GM21723 (cell line): ENCODE measurements around the gene FIBIN.
"Not testable (repeated sequence)": the region's sequence is repeated elsewhere in the genome, so short reads cannot be mapped to it uniquely, and the experiment has no call there.

Experiments
- ATAC-seq: cut with Tn5 transposase; IDR thresholded peaks from one replicate; pipeline ENCODE4 v1.9.1; 2021; ENCODE audit warnings: mild to moderate bottlenecking, moderate library complexity; ENCODE audit not compliant: unreplicated experiment

The FIBIN gene

GRCh38 chr11:26976389-26976788, 17.5 kb upstream of the FIBIN start:
- no peak for ATAC-seq

GRCh38 chr11:26977209-26977608, 16.7 kb upstream of the FIBIN start:
- ATAC-seq = not testable (repeated sequence)

- no peak for ATAC-seq
Observed at GRCh38 chr11:26983645-26984044, 10.3 kb upstream of the FIBIN start.

GRCh38 chr11:26985470-26985869, 8.4 kb upstream of the FIBIN start:
- ATAC-seq = no peak

GRCh38 chr11:26985943-26986342, 8.0 kb upstream of the FIBIN start:
- ATAC-seq = no peak

- no peak for ATAC-seq
Observed at GRCh38 chr11:26987272-26987671, 6.6 kb upstream of the FIBIN start.

- no peak for ATAC-seq
Observed at GRCh38 chr11:26987731-26988130, 6.2 kb upstream of the FIBIN start.

GRCh38 chr11:26992031-26992541, 1.8 kb upstream of the FIBIN start:
- no peak for ATAC-seq

- ATAC-seq = no peak
Observed at GRCh38 chr11:26994631-26995095, 751 bp downstream of the FIBIN start.

- no peak for ATAC-seq
Observed at GRCh38 chr11:26995701-26996460, 2.0 kb downstream of the FIBIN start.

GRCh38 chr11:26997378-26997777, 3.5 kb downstream of the FIBIN start:
- no peak for ATAC-seq

GRCh38 chr11:27001136-27001730, 7.3 kb downstream of the FIBIN start:
- ATAC-seq = not testable (repeated sequence)

- ATAC-seq = no peak
Observed at GRCh38 chr11:27002431-27002830, 8.5 kb downstream of the FIBIN start.

GRCh38 chr11:27002838-27003237, 8.9 kb downstream of the FIBIN start:
- ATAC-seq = no peak

GRCh38 chr11:27004103-27004502, 10.2 kb downstream of the FIBIN start:
- no peak for ATAC-seq

GRCh38 chr11:27008811-27009535, 15.1 kb downstream of the FIBIN start:
- ATAC-seq = no peak

- ATAC-seq = no peak
Observed at GRCh38 chr11:27011560-27012233, 17.8 kb downstream of the FIBIN start.

GRCh38 chr11:27012234-27012921, 18.5 kb downstream of the FIBIN start:
- no peak for ATAC-seq

- ATAC-seq = no peak
Observed at GRCh38 chr11:27013781-27014361, 20.0 kb downstream of the FIBIN start.

- no peak for ATAC-seq
Observed at GRCh38 chr11:27018902-27019529, 25.1 kb downstream of the FIBIN start.
